A549 (cell line): ENCODE data around the gene PXDN. TPM values are rescaled to one million over a fixed set of nuclear protein-coding genes. Genes with fewer than 3 reads are reported as not detected.

Source experiments
- ATAC-seq, 2 experiments: fragments of 200-7000 bp in 1 of 2; fragments of >200 bp in 1 of 2; cut with Nextera tagmentation in 1 of 2; cut with Tn5 transposase in 1 of 2; 3 replicates each; pipeline versions ENCODE4 v1.8.0 to v1.9.1; 2018 to 2020; ENCODE audit warnings: mild to moderate bottlenecking in 1 of 2, moderate library complexity in 1 of 2
- CTCF ChIA-PET: fragments of 300-600 bp; sonication (Branson Sonifier 250); formaldehyde crosslinking; extraction: SDS; loops from one replicate; lab custom pipeline; 2021; ENCODE audit warnings: antibody characterized with exemption, inconsistent platforms; lab: Yijun Ruan, JAX
- POLR2A ChIA-PET: fragments of 350-600 bp; formaldehyde crosslinking; extraction: SDS; loops from one replicate; lab custom pipeline; 2021; ENCODE audit warnings: antibody characterized with exemption, inconsistent platforms; lab: Yijun Ruan, JAX
- DNase-seq, 2 experiments: peaks; one replicate each; pipeline versions ENCODE4 v3.0.0 to v3.0.0-alpha.2; 2011 to 2016; ENCODE audit warnings: low read depth in 1 of 2, low spot score in 1 of 2
- FAIRE-seq: peaks from 2 replicates; lab custom pipeline; 2011; peaks lifted over from hg19 to GRCh38; lab: Jason Lieb, UNC
- H3K27ac ChIP-seq, 2 experiments: fragments of >200 bp; sonication (Bioruptor Twin); formaldehyde crosslinking; 3 replicates each; pipeline ENCODE4 v1.5.1; 2016 to 2017
- H3K4me1 ChIP-seq: fragments of >200 bp; sonication (Bioruptor Twin); formaldehyde crosslinking; 3 replicates; pipeline ENCODE4 v1.6.1; 2016
- H3K4me2 ChIP-seq: fragments of >200 bp; sonication (Bioruptor Twin); formaldehyde crosslinking; 3 replicates; pipeline ENCODE4 v1.6.1; 2016
- H3K4me3 ChIP-seq: fragments of >200 bp; sonication (Bioruptor Twin); formaldehyde crosslinking; 3 replicates; pipeline ENCODE4 v1.5.1; 2016
- H3K9me3 ChIP-seq: fragments of >200 bp; sonication (Bioruptor Twin); formaldehyde crosslinking; 3 replicates; pipeline ENCODE4 v1.6.1; 2016
- BCL3 ChIP-seq: fragments of >200 bp; sonication (Bioruptor Twin); formaldehyde crosslinking; IDR thresholded peaks from 3 replicates; pipeline ENCODE4 v1.6.1; 2016
- CBX2 ChIP-seq: fragments of 200-600 bp; sonication (generic); IDR thresholded peaks from 2 replicates; pipeline ENCODE4 v1.6.1; 2016; ENCODE audit warnings: low read depth, mild to moderate bottlenecking, borderline replicate concordance
- CHD4 ChIP-seq: fragments of 200-600 bp; sonication (generic); IDR thresholded peaks from 2 replicates; pipeline ENCODE4 v1.6.1; 2016; ENCODE audit warnings: antibody characterized with exemption, mild to moderate bottlenecking, borderline replicate concordance
- CTCF ChIP-seq: fragments of >200 bp; sonication (Bioruptor Twin); formaldehyde crosslinking; IDR thresholded peaks from 3 replicates; pipeline ENCODE4 v1.5.1; 2016
- EHF ChIP-seq: fragments of 250-450 bp; sonication (Bioruptor Pico); IDR thresholded peaks from 2 replicates; pipeline ENCODE4 v1.5.0; 2020; ENCODE audit warnings: mild to moderate bottlenecking
- EHMT2 ChIP-seq: fragments of 200-600 bp; sonication (generic); IDR thresholded peaks from 2 replicates; pipeline ENCODE4 v1.6.1; 2016; ENCODE audit warnings: antibody characterized with exemption, low read depth, mild to moderate bottlenecking, moderate library complexity
- EP300 ChIP-seq, 2 experiments: fragments of >200 bp; sonication (Bioruptor Twin); formaldehyde crosslinking; IDR thresholded peaks; 2 replicates in 1 of 2; 3 replicates in 1 of 2; pipeline ENCODE4 v1.6.1; 2016 to 2017
- FOSB ChIP-seq: fragments of 250-450 bp; sonication (Bioruptor Pico); IDR thresholded peaks from 2 replicates; pipeline ENCODE4 v1.5.0; 2020; ENCODE audit warnings: mild to moderate bottlenecking, moderate library complexity
- FOXS1 ChIP-seq: fragments of 250-450 bp; sonication (Bioruptor Pico); IDR thresholded peaks from 2 replicates; pipeline ENCODE4 v1.5.0; 2020; ENCODE audit warnings: mild to moderate bottlenecking, moderate library complexity
- HES2 ChIP-seq: fragments of >200 bp; sonication (Bioruptor Twin); formaldehyde crosslinking; IDR thresholded peaks from 2 replicates; pipeline ENCODE4 v1.6.1; 2016
- HOXA7 ChIP-seq: fragments of 250-450 bp; sonication (Bioruptor Pico); IDR thresholded peaks from 2 replicates; pipeline ENCODE4 v1.5.0; 2020; ENCODE audit warnings: mild to moderate bottlenecking, moderate library complexity
- JUN ChIP-seq, 2 experiments: fragments of >200 bp; sonication (Bioruptor Twin); formaldehyde crosslinking; IDR thresholded peaks; 2 replicates in 1 of 2; 3 replicates in 1 of 2; pipeline ENCODE4 v1.6.1; 2016 to 2017
- JUNB ChIP-seq: fragments of >200 bp; sonication (Bioruptor Twin); formaldehyde crosslinking; IDR thresholded peaks from 2 replicates; pipeline ENCODE4 v1.6.1; 2016
- KDM1A ChIP-seq: fragments of 200-600 bp; sonication (generic); IDR thresholded peaks from 2 replicates; pipeline ENCODE4 v1.6.1; 2016; ENCODE audit warnings: low read depth, mild to moderate bottlenecking
- NFE2L2 ChIP-seq: fragments of 150-350 bp; conservative IDR thresholded peaks from 2 replicates; pipeline ENCODE4 v1.6.1; 2014; ENCODE audit warnings: low read length
- NPAS2 ChIP-seq: fragments of 250-450 bp; sonication (Bioruptor Pico); IDR thresholded peaks from 2 replicates; pipeline ENCODE4 v1.8.0; 2022; ENCODE audit warnings: mild to moderate bottlenecking, moderate library complexity, borderline replicate concordance
- RAD21 ChIP-seq, 2 experiments: fragments of >200 bp in 1 of 2; sonication (Bioruptor Twin) in 1 of 2; formaldehyde crosslinking in 1 of 2; IDR thresholded peaks in 1 of 2; conservative IDR thresholded peaks in 1 of 2; 2 replicates in 1 of 2; 3 replicates in 1 of 2; pipeline ENCODE4 v1.6.1; 2012 to 2018; ENCODE audit warnings: inconsistent platforms in 1 of 2
- REST ChIP-seq: fragments of 200-600 bp; sonication (generic); IDR thresholded peaks from 2 replicates; pipeline ENCODE4 v1.6.1; 2016; ENCODE audit warnings: antibody characterized with exemption, mild to moderate bottlenecking, moderate library complexity
- SMC3 ChIP-seq: fragments of >200 bp; sonication (Bioruptor Twin); formaldehyde crosslinking; IDR thresholded peaks from 3 replicates; pipeline ENCODE4 v1.6.1; 2018; ENCODE audit warnings: inconsistent platforms
- TP53 ChIP-seq: fragments of 250-450 bp; sonication (Bioruptor Pico); IDR thresholded peaks from 2 replicates; pipeline ENCODE4 v1.5.0; 2021; ENCODE audit warnings: mild to moderate bottlenecking, moderate library complexity
- ZC3H11A ChIP-seq: fragments of 450-650 bp; IDR thresholded peaks from 2 replicates; pipeline ENCODE4 v1.6.1; 2014; ENCODE audit warnings: antibody characterized with exemption, mild to moderate bottlenecking
- ZFP36 ChIP-seq: fragments of 450-650 bp; IDR thresholded peaks from 2 replicates; pipeline ENCODE4 v1.6.1; 2014; ENCODE audit warnings: borderline replicate concordance; ENCODE audit not compliant: partially characterized antibody
- ZSCAN20 ChIP-seq: fragments of 250-450 bp; sonication (Bioruptor Pico); IDR thresholded peaks from 2 replicates; pipeline ENCODE4 v1.8.0; 2022; ENCODE audit warnings: mild to moderate bottlenecking, moderate library complexity
- WGBS: methylation state at CpG from one replicate; pipeline ENCODE4 v1.1.6; 2017; ENCODE audit errors: missing lambda C conversion rate; 5-methylcytosine and 5-hydroxymethylcytosine counted together
- polyA plus RNA-seq, 4 experiments: library from polyadenylated mRNA; depleted of rRNA in 3 of 4; stranded (reverse); fragments of >200 nt; fragmentation: RNase III in 1 of 4; extraction: RNeasy Plus Mini Kit Qiagen cat#74134 plus additional on column Dnase treatment in 1 of 4; gene quantifications; 2 replicates in 3 of 4; 3 replicates in 1 of 4; pipeline ENCODE4 v1.2.3, GENCODE V29; 2011 to 2017
- TF ChIP-seq, protein P1 (sequence below): IDR thresholded peaks from 2 replicates; pipeline ENCODE4 v1.6.1; 2012; ENCODE audit warnings: low read depth, borderline replicate concordance
- TF ChIP-seq, protein P2 (sequence below): fragments of 250-450 bp; sonication (Bioruptor Pico); IDR thresholded peaks from 2 replicates; pipeline ENCODE4 v1.5.0; 2020; ENCODE audit warnings: low read depth, mild to moderate bottlenecking, moderate library complexity

The PXDN gene
- polyA plus RNA-seq, 2 of the 4 experiments (the other 2 are of a cell fraction): 3.7 to 7.3 TPM

GRCh38 chr2:1751767-1752725 lies 7.7 kb upstream of the PXDN start:
- no peak for DNase-seq
- no peak overlapping the region for H3K4me2 ChIP-seq
- CTCF ChIA-PET: interaction anchor here (0.9 to 3.3 kb wide), 13 partner anchors 13 to 201 kb away, joined by 3 to 18 read pairs (median 6); no protein-coding TSS in a partner anchor
- TF ChIP-seq FOXS1 (CRISPR knock-in tag): no peak
- no peak for TF ChIP-seq JUNB
- TF ChIP-seq EP300 (IDR thresholded peaks at IDR 0.05): no peak
- no peak for TF ChIP-seq ZFP36
- TF ChIP-seq, all 56 proteins: peak for 0
- 37% methylated on average over 18 of the region's 21 CpGs for WGBS
- POLR2A ChIA-PET: no interaction called here
- Histone ChIP-seq H3K4me3 (no peak overlapping the region), H3K4me1 (no peaks in the 10 kb centered on the region), H3K27ac (no peak overlapping the region), H3K9me3 (no peaks in the 10 kb centered on the region)
- FAIRE-seq (no peak), ATAC-seq (no peak)

DNA sequence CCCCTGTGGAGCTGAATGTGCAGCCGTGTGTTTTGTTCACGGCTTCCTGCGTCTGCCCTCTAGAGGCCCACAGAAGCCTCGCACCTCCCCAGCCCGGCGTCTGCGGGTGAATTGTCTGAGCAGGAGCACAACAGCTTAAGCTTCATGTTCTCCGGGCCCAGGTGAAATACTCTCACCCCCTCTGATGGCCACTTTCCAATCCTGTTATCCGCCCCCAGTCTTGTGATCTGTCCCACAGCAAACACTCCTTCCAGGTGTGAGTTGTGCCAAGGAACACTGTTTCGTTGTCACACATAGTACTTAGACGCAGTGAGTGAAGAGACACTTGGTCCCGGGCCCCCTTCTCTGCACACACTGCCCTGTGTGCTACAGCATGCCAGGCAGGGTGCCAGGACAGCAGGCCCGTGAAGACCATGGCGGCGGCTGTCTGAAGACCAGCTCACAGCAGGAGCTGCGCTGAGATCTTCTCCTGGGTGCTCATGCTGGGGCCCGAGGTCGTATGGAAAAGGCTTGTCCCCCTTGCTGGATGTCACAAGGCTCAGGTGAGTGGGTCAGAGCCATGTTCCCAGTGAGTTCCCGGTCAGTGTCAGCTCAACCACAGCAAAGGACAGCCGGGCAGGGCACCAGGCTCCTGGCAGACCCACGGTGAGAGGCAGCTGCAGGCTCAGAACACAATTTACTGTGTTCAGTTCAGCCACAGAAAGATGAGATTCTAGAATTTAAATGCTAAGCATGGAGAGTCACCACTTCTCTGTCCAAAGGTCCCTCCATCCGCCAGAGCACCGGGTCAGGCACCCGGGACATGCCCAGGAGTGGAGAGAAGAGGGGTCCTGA lies 6.8 kb upstream of the PXDN start:
- H3K27ac ChIP-seq: no peak overlapping the region
- ChIA-PET POLR2A (no interaction called here), CTCF (interaction anchor here (0.6 to 3.3 kb wide), 31 partner anchors 12 to 520 kb away, joined by 3 to 18 read pairs (median 4); no protein-coding TSS in a partner anchor)
- DNase-seq: peak; percentile 72 to 74
- H3K4me3 ChIP-seq: no peak overlapping the region
- no peaks in the 10 kb centered on the region for H3K9me3 ChIP-seq
- ATAC-seq: peak; percentile 88 to 95
- H3K4me1 ChIP-seq: no peaks in the 10 kb centered on the region
- peak; percentile 32 for FAIRE-seq
- H3K4me2 ChIP-seq: no peak overlapping the region
- WGBS: 18% methylated on average over 21 of the region's 24 CpGs
- TF ChIP-seq SMC3 (peak; percentile 53), KDM1A (no peak), NPAS2 (CRISPR knock-in tag) (no peak), RAD21 (conservative IDR thresholded peaks at IDR 0.05 in 1 of 2, IDR thresholded peaks at IDR 0.05 in 1 of 2) (peak; percentile 71), CBX2 (no peak), BCL3 (no peak), EHF (CRISPR knock-in tag) (no peak), TP53 (CRISPR knock-in tag) (no peak), FOXS1 (CRISPR knock-in tag) (no peak), REST (no peak), CHD4 (no peak), FOSB (CRISPR knock-in tag) (no peak), HES2 (no peak), EHMT2 (no peak), HOXA7 (no peak), JUN (IDR thresholded peaks at IDR 0.05) (no peak), ZSCAN20 (CRISPR knock-in tag) (no peak), NFE2L2 (no peak), ZC3H11A (no peak), CTCF (peak; percentile 53)
- TF ChIP-seq, protein P1, sequence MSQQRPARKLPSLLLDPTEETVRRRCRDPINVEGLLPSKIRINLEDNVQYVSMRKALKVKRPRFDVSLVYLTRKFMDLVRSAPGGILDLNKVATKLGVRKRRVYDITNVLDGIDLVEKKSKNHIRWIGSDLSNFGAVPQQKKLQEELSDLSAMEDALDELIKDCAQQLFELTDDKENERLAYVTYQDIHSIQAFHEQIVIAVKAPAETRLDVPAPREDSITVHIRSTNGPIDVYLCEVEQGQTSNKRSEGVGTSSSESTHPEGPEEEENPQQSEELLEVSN: no peak
- TF ChIP-seq, protein P2, sequence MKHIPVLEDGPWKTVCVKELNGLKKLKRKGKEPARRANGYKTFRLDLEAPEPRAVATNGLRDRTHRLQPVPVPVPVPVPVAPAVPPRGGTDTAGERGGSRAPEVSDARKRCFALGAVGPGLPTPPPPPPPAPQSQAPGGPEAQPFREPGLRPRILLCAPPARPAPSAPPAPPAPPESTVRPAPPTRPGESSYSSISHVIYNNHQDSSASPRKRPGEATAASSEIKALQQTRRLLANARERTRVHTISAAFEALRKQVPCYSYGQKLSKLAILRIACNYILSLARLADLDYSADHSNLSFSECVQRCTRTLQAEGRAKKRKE (CRISPR knock-in tag): no peak
